GM12865 (cell line): ENCODE results near the gene AMOT.
A peak's percentile ranks its signal among the peaks of the same experiment; 100 is the strongest.

Experiments used
- DNase-seq: peaks from one replicate; pipeline ENCODE4 v3.0.0; 2010; ENCODE audit warnings: low read depth
- H3K4me3 ChIP-seq: 2 replicates; pipeline ENCODE4 v1.5.1; 2011; ENCODE audit warnings: mild to moderate bottlenecking, low read depth, low read length, control low read depth
- CTCF ChIP-seq: IDR thresholded peaks from 2 replicates; pipeline ENCODE4 v1.5.1; 2011; ENCODE audit warnings: low read length, control low read depth, low read depth, inconsistent platforms; ENCODE audit not compliant: insufficient read depth; ENCODE audit errors: missing control alignments

AMOT gene

DNA sequence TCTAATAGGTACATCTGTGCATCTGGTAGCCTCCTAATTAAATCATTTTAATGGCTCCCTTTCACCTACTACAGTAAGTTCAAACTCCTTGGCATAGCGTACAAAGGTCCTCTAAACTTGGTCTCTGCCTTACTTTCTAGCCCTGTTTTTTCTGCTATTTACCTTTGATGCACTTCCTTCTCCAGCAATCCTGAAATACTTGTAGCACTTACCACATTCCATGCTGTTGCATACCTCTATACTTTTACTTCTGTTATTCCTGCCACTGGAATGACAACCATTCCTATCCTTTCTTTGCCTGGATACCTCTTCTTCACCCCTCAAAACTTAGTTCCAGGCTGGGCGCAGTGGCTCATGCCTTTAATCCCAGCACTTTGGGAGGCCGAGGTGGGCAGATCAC is 104.3 kb downstream of the AMOT start:
- TF ChIP-seq CTCF: no peak
- no peak for DNase-seq
- H3K4me3 ChIP-seq: no peak overlapping the region

GRCh38 chrX:112735147-112735546 is 105.5 kb downstream of the AMOT start:
- no peak for TF ChIP-seq CTCF
- no peak overlapping the region for H3K4me3 ChIP-seq
- no peak for DNase-seq

DNA sequence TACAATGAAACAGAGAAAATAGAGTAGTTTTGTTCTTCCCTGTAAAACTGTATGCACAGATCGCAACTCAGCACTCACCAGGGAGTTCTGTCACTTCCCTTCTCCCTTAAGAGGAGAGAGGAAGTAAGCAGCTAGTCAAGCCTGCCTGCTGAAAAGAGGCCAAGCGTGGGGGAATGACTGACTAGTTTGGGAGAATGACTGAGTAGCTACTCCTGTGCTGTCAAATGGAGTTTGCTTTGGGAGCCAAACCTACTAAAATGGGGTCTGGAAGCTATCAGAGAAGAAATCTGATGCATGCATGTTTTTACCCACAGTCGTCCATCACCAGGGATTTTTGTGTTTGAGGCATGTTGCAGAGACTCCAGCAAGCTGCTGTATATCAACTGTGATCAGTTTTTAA is 106.3 kb downstream of the AMOT start:
- no peak overlapping the region for H3K4me3 ChIP-seq
- TF ChIP-seq CTCF: no peak
- no peak for DNase-seq

DNA sequence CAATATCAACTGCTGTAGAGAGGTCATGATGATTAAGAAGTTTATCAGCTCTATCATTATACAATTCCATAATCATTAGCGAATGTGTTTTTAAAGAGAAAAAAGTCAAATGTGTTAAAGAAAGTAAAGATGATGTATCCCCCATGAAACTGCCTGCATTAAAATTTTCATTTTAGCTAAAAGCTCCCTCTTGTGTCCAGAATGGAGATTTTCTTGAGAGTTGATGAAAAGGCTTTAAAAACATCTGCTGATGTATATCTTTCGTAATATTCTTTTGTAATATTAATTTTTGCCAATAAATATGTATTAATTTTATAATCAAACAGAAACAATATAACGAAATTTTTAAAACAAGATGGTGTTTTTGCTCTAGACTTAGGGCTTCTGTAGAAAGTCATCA is 108.8 kb downstream of the AMOT start:
- no peak overlapping the region for H3K4me3 ChIP-seq
- TF ChIP-seq CTCF: peak; percentile 11
- DNase-seq: peak; percentile 9
